Activated naive CD4-positive, alpha-beta T cell treated with anti-CD3 and anti-CD28 coated beads, Interleukin-2, amount 50 U/mL, for 24 hours (primary cell): Measurements from ENCODE around the gene ZNF407.
"Not testable (repeated sequence)": the region's sequence is repeated elsewhere in the genome, so short reads cannot be mapped to it uniquely, and the experiment has no call there.

ENCODE experiments used
- H3K27ac Mint-ChIP-seq: one replicate; pipeline ENCODE4 v1.8.0; 2021; ENCODE audit warnings: mild to moderate bottlenecking, mixed read lengths
- H3K27me3 Mint-ChIP-seq: one replicate; pipeline ENCODE4 v1.8.0; 2021; ENCODE audit warnings: mixed read lengths
- H3K36me3 Mint-ChIP-seq: one replicate; pipeline ENCODE4 v1.8.0; 2021; ENCODE audit warnings: mixed read lengths
- H3K4me1 Mint-ChIP-seq: one replicate; pipeline ENCODE4 v1.8.0; 2021; ENCODE audit warnings: mixed read lengths
- H3K4me3 Mint-ChIP-seq: one replicate; pipeline ENCODE4 v1.8.0; 2021; ENCODE audit warnings: mild to moderate bottlenecking, mixed read lengths
- H3K9me3 Mint-ChIP-seq: one replicate; pipeline ENCODE4 v1.8.0; 2021; ENCODE audit warnings: mixed read lengths

ZNF407 gene

GRCh38 chr18:74597662-74598349 is at the start of gene ZNF407:
ZNF407 (plus strand) TSS chr18:74597870; CDS start chr18:74631020, 33,150 bp downstream.
- no peaks in the 10 kb centered on the region for H3K9me3 Mint-ChIP-seq
- no peaks in the 10 kb centered on the region for H3K27me3 Mint-ChIP-seq
- H3K4me3 Mint-ChIP-seq: peak within 1 kb of the TSS; percentile 96
- H3K27ac Mint-ChIP-seq: peak within 1 kb of the TSS; percentile 99
- H3K4me1 Mint-ChIP-seq: peaks cover 44% of the 10 kb centered on the region
- peaks cover 21% of the 10 kb centered on the region for H3K36me3 Mint-ChIP-seq

GRCh38 chr18:74549591-74550104 is 48.0 kb upstream of the ZNF407 start:
- Mint-ChIP-seq H3K4me3 (no peak overlapping the region), H3K36me3 (no peaks in the 10 kb centered on the region), H3K9me3 (no peaks in the 10 kb centered on the region), H3K27me3 (peaks cover 2% of the 10 kb centered on the region), H3K27ac (no peak overlapping the region), H3K4me1 (no peaks in the 10 kb centered on the region)

- H3K27ac Mint-ChIP-seq: no peak overlapping the region
- no peak overlapping the region for H3K4me3 Mint-ChIP-seq
- no peaks in the 10 kb centered on the region for H3K36me3 Mint-ChIP-seq
- H3K27me3 Mint-ChIP-seq: peaks cover 2% of the 10 kb centered on the region
- no peaks in the 10 kb centered on the region for H3K9me3 Mint-ChIP-seq
- no peaks in the 10 kb centered on the region for H3K4me1 Mint-ChIP-seq
Measured at GRCh38 chr18:74550886-74551285, 46.8 kb upstream of the ZNF407 start.

GRCh38 chr18:74551452-74551851 is 46.2 kb upstream of the ZNF407 start:
- Mint-ChIP-seq H3K9me3 (no peaks in the 10 kb centered on the region), H3K27me3 (peaks cover 5% of the 10 kb centered on the region), H3K36me3 (no peaks in the 10 kb centered on the region), H3K4me3 (no peak overlapping the region), H3K4me1 (no peaks in the 10 kb centered on the region), H3K27ac (no peak overlapping the region)

GRCh38 chr18:74551936-74552555 is 45.6 kb upstream of the ZNF407 start:
- Mint-ChIP-seq H3K9me3 (no peaks in the 10 kb centered on the region), H3K4me3 (no peak overlapping the region), H3K36me3 (no peaks in the 10 kb centered on the region), H3K4me1 (no peaks in the 10 kb centered on the region), H3K27me3 (peaks cover 6% of the 10 kb centered on the region), H3K27ac (no peak overlapping the region)

- no peak overlapping the region for H3K27ac Mint-ChIP-seq
- no peaks in the 10 kb centered on the region for H3K36me3 Mint-ChIP-seq
- peaks cover 6% of the 10 kb centered on the region for H3K27me3 Mint-ChIP-seq
- no peaks in the 10 kb centered on the region for H3K9me3 Mint-ChIP-seq
- H3K4me3 Mint-ChIP-seq: no peak overlapping the region
- H3K4me1 Mint-ChIP-seq: no peaks in the 10 kb centered on the region
Measured at GRCh38 chr18:74556126-74556525, 41.5 kb upstream of the ZNF407 start.

GRCh38 chr18:74558096-74558495 is 39.6 kb upstream of the ZNF407 start:
- peaks cover 6% of the 10 kb centered on the region for H3K27me3 Mint-ChIP-seq
- H3K36me3 Mint-ChIP-seq: no peaks in the 10 kb centered on the region

GRCh38 chr18:74562131-74562730 is 35.4 kb upstream of the ZNF407 start:
- Mint-ChIP-seq H3K4me1 (no peaks in the 10 kb centered on the region), H3K27me3 (no peaks in the 10 kb centered on the region), H3K36me3 (peaks cover 2% of the 10 kb centered on the region), H3K9me3 (peaks cover 4% of the 10 kb centered on the region), H3K4me3 (no peak overlapping the region), H3K27ac (no peak overlapping the region)

More at GRCh38 chr18:74558096-74558495, 39.6 kb upstream of the ZNF407 start:
- no peak overlapping the region for H3K27ac Mint-ChIP-seq
- no peaks in the 10 kb centered on the region for H3K9me3 Mint-ChIP-seq
- no peak overlapping the region for H3K4me3 Mint-ChIP-seq
- H3K4me1 Mint-ChIP-seq: no peaks in the 10 kb centered on the region

GRCh38 chr18:74562775-74563174 is 34.9 kb upstream of the ZNF407 start:
- no peaks in the 10 kb centered on the region for H3K27me3 Mint-ChIP-seq
- no peaks in the 10 kb centered on the region for H3K4me1 Mint-ChIP-seq
- no peak overlapping the region for H3K4me3 Mint-ChIP-seq
- H3K9me3 Mint-ChIP-seq: peaks cover 4% of the 10 kb centered on the region
- no peak overlapping the region for H3K27ac Mint-ChIP-seq
- peaks cover 2% of the 10 kb centered on the region for H3K36me3 Mint-ChIP-seq

GRCh38 chr18:74563999-74564398 is 33.7 kb upstream of the ZNF407 start:
- Mint-ChIP-seq H3K36me3 (peaks cover 2% of the 10 kb centered on the region), H3K27me3 (peaks cover 10% of the 10 kb centered on the region), H3K9me3 (peaks cover 4% of the 10 kb centered on the region), H3K4me1 (no peaks in the 10 kb centered on the region), H3K27ac (no peak overlapping the region), H3K4me3 (no peak overlapping the region)

- peaks cover 13% of the 10 kb centered on the region for H3K27me3 Mint-ChIP-seq
- H3K4me3 Mint-ChIP-seq, H3K27ac Mint-ChIP-seq, H3K36me3 Mint-ChIP-seq, H3K4me1 Mint-ChIP-seq, H3K9me3 Mint-ChIP-seq: not testable (repeated sequence)
Measured at GRCh38 chr18:74565164-74565563, 32.5 kb upstream of the ZNF407 start.

GRCh38 chr18:74565993-74566392 is 31.7 kb upstream of the ZNF407 start:
- not testable (repeated sequence) for H3K4me3 Mint-ChIP-seq, H3K4me1 Mint-ChIP-seq, H3K9me3 Mint-ChIP-seq, H3K36me3 Mint-ChIP-seq, H3K27ac Mint-ChIP-seq
- peaks cover 13% of the 10 kb centered on the region for H3K27me3 Mint-ChIP-seq

GRCh38 chr18:74567822-74568221 is 29.8 kb upstream of the ZNF407 start:
- Mint-ChIP-seq H3K27me3 (peaks cover 13% of the 10 kb centered on the region), H3K27ac (no peak overlapping the region), H3K9me3 (peaks cover 4% of the 10 kb centered on the region), H3K4me1 (no peaks in the 10 kb centered on the region), H3K36me3 (peaks cover 2% of the 10 kb centered on the region), H3K4me3 (no peak overlapping the region)

- Mint-ChIP-seq H3K36me3 (peaks cover 2% of the 10 kb centered on the region), H3K4me1 (no peaks in the 10 kb centered on the region), H3K27ac (no peak overlapping the region), H3K4me3 (no peak overlapping the region), H3K9me3 (peaks cover 4% of the 10 kb centered on the region), H3K27me3 (peaks cover 15% of the 10 kb centered on the region)
Measured at GRCh38 chr18:74569401-74569800, 28.3 kb upstream of the ZNF407 start.

- no peak overlapping the region for H3K4me3 Mint-ChIP-seq
- peaks cover 4% of the 10 kb centered on the region for H3K9me3 Mint-ChIP-seq
- no peaks in the 10 kb centered on the region for H3K4me1 Mint-ChIP-seq
- peaks cover 15% of the 10 kb centered on the region for H3K27me3 Mint-ChIP-seq
- peaks cover 2% of the 10 kb centered on the region for H3K36me3 Mint-ChIP-seq
- H3K27ac Mint-ChIP-seq: no peak overlapping the region
Measured at GRCh38 chr18:74570266-74570665, 27.4 kb upstream of the ZNF407 start.
